ENCODE data around the gene EIF3L. TPM values are rescaled to one million over a fixed set of nuclear protein-coding genes. Genes with fewer than 3 reads are reported as not detected.
A peak's percentile ranks its signal among the peaks of the same experiment; 100 is the strongest.

The EIF3L gene
- total and polyA plus RNA-seq, 12 donors = 188 to 642 (median 396) TPM

DNA sequence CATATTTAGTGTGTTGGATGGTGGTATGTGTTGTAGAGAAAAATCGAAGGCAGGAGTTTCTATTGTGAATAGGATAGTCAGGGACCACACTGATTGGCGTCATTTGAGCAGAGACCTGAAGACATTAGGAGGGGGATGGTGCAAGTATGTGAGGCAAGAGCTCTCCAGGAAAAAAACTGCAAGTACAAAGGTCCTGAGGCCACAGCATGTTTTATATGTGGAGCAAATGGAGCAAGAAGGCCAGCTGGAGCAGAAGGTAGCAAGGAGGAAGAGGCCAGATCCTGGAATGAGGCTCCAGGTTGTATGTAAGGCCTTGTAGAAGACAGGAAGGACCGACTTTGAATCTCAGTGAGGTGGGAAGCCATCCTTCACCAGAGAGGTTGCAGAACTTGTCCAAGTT is 42.7 kb downstream of the EIF3L start:
- H3K27me3 ChIP-seq = no peaks in the 10 kb centered on the region
- 77 to 90% (median 87%) methylated on average over 3 of the region's 3 CpGs for WGBS, 4 donors
- DNase-seq = no peak
- intact Hi-C loops (cut with DNase I) = no loop called here
- H3K4me1 ChIP-seq (replicated peaks in 1 of 2) = peaks cover 7 to 20% of the 10 kb centered on the region in 2 donors
- H3K27ac ChIP-seq = no peak overlapping the region
- peaks cover 0 to 32% of the 10 kb centered on the region in 2 donors for H3K36me3 ChIP-seq (replicated peaks in 1 of 2)
- no peak for TF ChIP-seq POLR2A (IDR thresholded peaks at IDR 0.05)
- no peak for TF ChIP-seq CTCF (IDR thresholded peaks at IDR 0.05)
- no peak overlapping the region for H3K4me3 ChIP-seq
- H3K9me3 ChIP-seq (replicated peaks in 1 of 3) = no peaks in the 10 kb centered on the region

DNA sequence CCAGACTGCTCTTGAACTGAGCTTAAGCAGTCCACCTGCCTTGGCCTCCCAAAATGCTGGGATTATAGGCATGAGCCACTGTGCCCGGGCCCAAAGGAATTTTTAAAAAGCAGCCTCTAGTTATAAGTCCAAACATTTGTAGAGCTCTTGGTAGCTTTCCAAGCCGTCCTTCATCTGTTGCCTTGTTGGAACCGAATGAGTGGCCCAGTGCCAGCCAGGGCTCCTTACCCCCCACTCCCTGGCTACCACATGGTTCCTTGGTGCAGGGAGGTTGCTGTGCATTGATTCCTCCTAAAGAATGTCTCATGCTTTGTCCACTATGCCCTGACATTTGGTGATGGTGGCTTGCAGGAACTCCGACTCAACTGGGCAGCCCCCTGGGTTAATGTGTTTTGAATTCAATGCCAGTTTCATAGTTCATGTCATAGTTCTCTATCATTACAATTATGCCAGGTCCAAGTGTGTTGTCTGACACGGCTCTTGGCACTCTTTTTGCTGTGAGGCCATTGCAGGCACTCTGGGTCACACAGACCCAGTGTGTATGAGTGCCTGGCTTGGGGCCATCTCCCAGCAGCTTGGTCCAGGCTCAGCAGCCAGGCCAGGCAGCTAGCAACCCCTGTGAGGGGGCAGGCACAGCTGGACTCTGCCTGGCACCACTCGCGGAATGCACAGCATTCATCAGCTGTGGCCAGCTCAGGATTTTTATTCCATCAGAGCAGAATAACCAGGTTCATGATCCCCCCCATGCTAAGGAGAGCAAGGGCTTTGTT is 43.5 kb downstream of the EIF3L start:
- TF ChIP-seq POLR2A (IDR thresholded peaks at IDR 0.05) (no peak), CTCF (IDR thresholded peaks at IDR 0.05) (no peak)
- H3K9me3 ChIP-seq (replicated peaks in 1 of 3) = no peaks in the 10 kb centered on the region
- whole genome bisulfite sequencing, 4 donors = 39 to 72% (median 64%) methylated on average over 5 to 7 of the region's 7 CpGs
- peak in 4 of 7 donors; percentile 39 to 56 (median 48) for DNase-seq
- H3K36me3 ChIP-seq (replicated peaks in 1 of 2) = peaks cover 0 to 25% of the 10 kb centered on the region in 2 donors
- no peak overlapping the region for H3K27ac ChIP-seq
- no peak overlapping the region for H3K4me3 ChIP-seq
- H3K4me1 ChIP-seq (replicated peaks in 1 of 2) = peaks cover 8 to 24% of the 10 kb centered on the region in 2 donors
- no peaks in the 10 kb centered on the region for H3K27me3 ChIP-seq
- intact Hi-C loops (cut with DNase I) = no loop called here

- TF ChIP-seq POLR2A (IDR thresholded peaks at IDR 0.05) = no peak
- TF ChIP-seq CTCF (IDR thresholded peaks at IDR 0.05) = no peak
- 68 to 74% (median 70%) methylated on average over 4 to 5 of the region's 5 CpGs for WGBS, 4 donors
- H3K9me3 ChIP-seq (replicated peaks in 1 of 3) = no peaks in the 10 kb centered on the region
- DNase-seq = no peak
- H3K4me3 ChIP-seq = no peak overlapping the region
- H3K4me1 ChIP-seq (replicated peaks in 1 of 2) = peaks cover 8 to 24% of the 10 kb centered on the region in 2 donors
- intact Hi-C loops (cut with DNase I) = no loop called here
- H3K36me3 ChIP-seq (replicated peaks in 1 of 2) = peaks cover 0 to 19% of the 10 kb centered on the region in 2 donors
- H3K27ac ChIP-seq = peak overlapping the region in 1 of 5 donors; percentile 22
- no peaks in the 10 kb centered on the region for H3K27me3 ChIP-seq
Measured at GRCh38 chr22:37893583-37893983, 44.4 kb downstream of the EIF3L start.

DNA sequence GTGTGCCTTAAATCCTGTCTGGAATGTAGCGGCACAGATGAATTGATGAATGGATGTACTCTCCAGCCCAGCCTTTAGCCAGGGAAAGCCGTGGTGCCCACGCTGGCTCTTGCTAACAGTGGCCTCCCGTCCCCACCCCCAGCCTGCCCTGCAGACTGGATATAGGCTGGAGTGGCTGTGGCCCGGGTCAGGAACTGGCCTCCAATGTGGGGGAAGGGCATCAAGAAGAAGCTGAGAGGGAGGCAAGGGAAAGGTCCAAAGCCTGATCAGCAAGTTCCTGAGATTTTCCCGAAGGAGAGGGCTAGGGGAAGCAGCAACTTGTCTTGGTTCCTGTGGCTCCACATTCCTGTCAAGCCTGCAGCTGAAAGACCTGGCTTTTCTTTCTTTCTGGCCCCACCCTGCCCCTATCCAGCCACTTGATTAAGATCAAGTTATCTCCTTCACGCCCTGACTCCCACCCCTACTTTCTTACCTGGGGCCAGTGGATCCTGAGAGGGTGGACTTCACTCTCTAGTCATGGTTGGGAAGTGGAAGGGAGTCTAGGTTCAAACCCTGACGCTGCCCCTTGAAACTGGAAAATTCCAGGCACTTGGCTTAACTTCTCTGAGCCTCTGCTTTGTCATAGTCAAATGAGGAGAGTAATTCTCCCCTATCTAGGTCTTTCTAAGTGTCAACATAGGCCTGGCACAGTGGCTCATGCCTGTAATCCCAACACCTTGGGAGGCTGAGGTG is 45.9 kb downstream of the EIF3L start:
- Histone ChIP-seq H3K4me3 (no peak overlapping the region), H3K36me3 (replicated peaks in 1 of 2) (peaks cover 0 to 4% of the 10 kb centered on the region in 2 donors), H3K4me1 (replicated peaks in 1 of 2) (peaks cover 8 to 24% of the 10 kb centered on the region in 2 donors), H3K27me3 (no peaks in the 10 kb centered on the region), H3K27ac (peak overlapping the region in 1 of 5 donors; percentile 40), H3K9me3 (replicated peaks in 1 of 3) (no peaks in the 10 kb centered on the region)
- no peak for TF ChIP-seq CTCF (IDR thresholded peaks at IDR 0.05)
- no peak for DNase-seq
- WGBS, 4 donors = 64 to 68% (median 66%) methylated on average over 5 to 8 of the region's 8 CpGs
- intact Hi-C loops (cut with DNase I) = no loop called here

Data from adrenal gland (tissue), 12 donors.